Pericardium fibroblast (primary cell): ENCODE results near the gene GGTLC3. TPM values are rescaled to one million over a fixed set of nuclear protein-coding genes. Genes with fewer than 3 reads are reported as not detected.

Experiments
- total RNA-seq: library from RNA; depleted of rRNA; stranded (reverse); fragments of >200 nt; gene quantifications from 2 replicates; pipeline ENCODE4 v1.2.3, GENCODE V29; 2015

Gene GGTLC3
- total RNA-seq: not detected in 2 replicates

GRCh38 chr22:18518061-18518460, at the start of gene GGTLC3:
TSS of gene GGTLC3 (minus strand) at chr22:18518161. CDS start at chr22:18517897, 264 bp downstream.

DNA sequence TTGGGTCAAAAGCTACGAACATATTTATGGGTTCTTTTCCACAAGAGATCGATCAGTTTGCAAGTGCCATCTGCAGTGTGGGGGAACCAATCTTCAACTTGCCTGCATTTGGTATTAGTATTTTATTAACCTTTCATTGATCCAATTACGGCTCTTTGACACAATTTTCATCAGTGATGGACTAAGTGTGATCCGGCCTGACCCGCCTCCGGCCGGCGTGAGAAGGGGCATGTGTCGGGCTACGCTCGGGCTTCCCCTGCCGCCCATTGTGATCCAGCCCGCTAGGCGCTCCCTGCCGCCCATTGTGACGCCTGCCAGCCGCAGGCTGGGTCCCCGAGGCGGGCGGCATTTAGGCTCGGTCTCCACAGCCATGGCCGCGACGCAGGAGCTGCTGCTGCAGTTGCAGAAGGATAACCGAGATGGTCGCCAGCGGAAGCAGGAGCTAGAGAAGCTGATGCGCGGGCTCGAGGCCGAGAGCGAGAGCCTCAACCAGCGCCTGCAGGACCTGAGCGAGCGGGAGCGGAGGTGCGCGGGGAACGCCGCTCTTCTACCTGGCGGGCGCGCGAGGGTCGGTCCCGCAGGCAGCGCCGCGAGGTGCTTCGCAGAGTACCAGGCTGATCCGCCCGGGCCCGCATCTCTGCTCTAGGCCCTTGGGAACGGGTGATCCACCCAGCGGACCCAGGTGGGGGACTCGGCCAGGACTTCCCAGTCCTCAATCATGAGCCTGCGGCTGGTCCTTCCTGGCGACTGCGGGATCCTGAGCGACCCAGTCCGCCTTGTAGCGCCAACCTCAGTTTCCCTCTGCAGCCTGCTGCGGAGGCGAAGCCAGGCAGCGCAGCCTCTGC, 10.0 kb upstream of the GGTLC3 start, which contains the start of gene TMEM191B:
TSS of gene TMEM191B (plus strand) at position 51 of the 845 bp plus-strand sequence. CDS start at position 230, 179 bp downstream.

Other genes starting within 250 kb of the GGTLC3 start
- 0.47 TPM in 1 of 2 replicates, not detected in the other for gene TMEM191B, start 9.6 kb upstream of the GGTLC3 start, total RNA-seq
- gene RIMBP3, start 93.8 kb upstream of the GGTLC3 start, total RNA-seq: under 0.01 and 0.09 TPM in 2 replicates